ENCODE measurements around the gene ELAVL2. TPM values are rescaled to one million over a fixed set of nuclear protein-coding genes. Genes with fewer than 3 reads are reported as not detected.

ELAVL2 gene
- total RNA-seq (0.18 and 0.20 TPM in 2 replicates), polyA plus RNA-seq (0.03 and 0.06 TPM in 2 replicates), polyA minus RNA-seq (0.07 and 0.15 TPM in 2 replicates), Bru-seq, nascent RNA (percentile 27 among the genes with signal in this experiment), BruChase-seq, experiment 1, labeled RNA remaining after a 6-hour chase (percentile 12 among the genes with signal in this experiment), BruChase-seq, experiment 2, labeled RNA remaining after a 2-hour chase (percentile 14 among the genes with signal in this experiment)
- polyA plus RNA-seq (2011; cell fraction: cytosol; rRNA removed) = 0.01 and 0.08 TPM in 2 replicates
- polyA plus RNA-seq (2011; cell fraction: nucleus; rRNA removed) = 0.11 and 0.31 TPM in 2 replicates
- polyA plus RNA-seq (2012) = 0.10 and 0.23 TPM in 2 replicates
- not detected for polyA minus RNA-seq (2011; cell fraction: cytosol; rRNA and poly(A)+ RNA removed)
- polyA minus RNA-seq (2011; cell fraction: nucleus; rRNA and poly(A)+ RNA removed) = 0.38 and 1.9 TPM in 2 replicates
- long read RNA-seq = 0 reads

DNA sequence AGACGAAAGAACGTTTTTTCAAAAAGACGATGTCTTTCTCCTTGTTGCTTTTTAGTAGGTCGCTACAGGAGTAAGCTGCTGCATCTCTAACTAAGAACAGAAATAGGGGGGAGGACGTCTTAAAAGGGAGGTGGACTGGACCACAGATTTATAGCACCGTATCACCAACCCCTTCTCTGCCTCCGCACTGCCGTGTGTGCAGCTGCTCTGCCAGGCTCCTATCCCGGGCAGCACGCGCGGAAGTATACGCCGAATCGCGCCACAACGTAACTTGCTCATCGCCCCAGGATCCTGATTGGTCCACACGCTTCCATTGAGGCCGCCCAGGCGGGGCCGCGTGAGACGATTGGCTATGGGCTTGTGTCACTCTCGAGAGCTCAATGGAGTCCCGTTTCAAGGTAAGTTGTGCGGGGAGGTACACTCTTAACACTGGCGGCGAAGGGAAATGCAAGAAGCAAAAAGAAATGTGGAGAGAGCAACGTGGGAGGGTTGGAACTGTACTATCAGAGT lies at the start of gene ELAVL2:
TSS of gene ELAVL2 (minus strand) at position 121 of the 510 bp plus-strand sequence. CDS start 64,006 bp downstream, outside the sequence.
- dilution Hi-C loops (cut with MboI; ENCODE audit: extremely low pct_ligation_motif_present, low sequenced_read_pairs) = no loop called here
- H4K20me1 ChIP-seq (replicated peaks; ENCODE audit: control insufficient read depth, extremely low read depth, insufficient read depth, low read length) = no peaks in the 10 kb centered on the region
- ChIA-PET POLR2A (no interaction called here), CTCF (no interaction called here)
- DNase-seq (ENCODE audit: low read depth, low spot score) (peak; percentile 78), FAIRE-seq (peak; percentile 91)
- H3K4me2 ChIP-seq (ENCODE audit: insufficient read depth, low read length) = peak within 1 kb of the TSS; percentile 91
- H3K9me1 ChIP-seq (replicated peaks; ENCODE audit: control insufficient read depth, extremely low read depth, insufficient read depth, low read length) = peaks cover 3% of the 10 kb centered on the region
- H3K4me3 ChIP-seq (replicated peaks in 1 of 3; ENCODE audit: insufficient read depth in 1 of 3, low read depth in 1 of 3, low read length in 3 of 3) = peak within 1 kb of the TSS; percentile 29 to 77 (median 30)
- TF ChIP-seq FOS (IDR thresholded peaks at IDR 0.05; ENCODE audit: borderline replicate concordance, insufficient read depth, low read length) = no peak
- no peak for TF ChIP-seq JUN (IDR thresholded peaks at IDR 0.05; ENCODE audit: borderline replicate concordance, insufficient read depth, insufficient read length, low read depth)
- TF ChIP-seq GATA2 (IDR thresholded peaks at IDR 0.05; ENCODE audit: insufficient read depth, insufficient read length, low read depth, low read length) = no peak
- TF ChIP-seq POLR2AphosphoS5 (IDR thresholded peaks at IDR 0.05; ENCODE audit: insufficient read depth, low read depth, low read length) = no peak
- TF ChIP-seq POLR2A (IDR thresholded peaks at IDR 0.05; ENCODE audit: low read depth, low read length) = no peak
- TF ChIP-seq EZH2 (IDR thresholded peaks at IDR 0.05; ENCODE audit: borderline replicate concordance, low read depth, low read length, severe bottlenecking) = no peak
- no peak for TF ChIP-seq MYC (IDR thresholded peaks at IDR 0.05; ENCODE audit: low read depth, low read length)
- TF ChIP-seq, protein P1, sequence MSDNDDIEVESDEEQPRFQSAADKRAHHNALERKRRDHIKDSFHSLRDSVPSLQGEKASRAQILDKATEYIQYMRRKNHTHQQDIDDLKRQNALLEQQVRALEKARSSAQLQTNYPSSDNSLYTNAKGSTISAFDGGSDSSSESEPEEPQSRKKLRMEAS (IDR thresholded peaks at IDR 0.05; ENCODE audit: insufficient read depth, insufficient read length) = no peak
- TF ChIP-seq, protein P2, sequence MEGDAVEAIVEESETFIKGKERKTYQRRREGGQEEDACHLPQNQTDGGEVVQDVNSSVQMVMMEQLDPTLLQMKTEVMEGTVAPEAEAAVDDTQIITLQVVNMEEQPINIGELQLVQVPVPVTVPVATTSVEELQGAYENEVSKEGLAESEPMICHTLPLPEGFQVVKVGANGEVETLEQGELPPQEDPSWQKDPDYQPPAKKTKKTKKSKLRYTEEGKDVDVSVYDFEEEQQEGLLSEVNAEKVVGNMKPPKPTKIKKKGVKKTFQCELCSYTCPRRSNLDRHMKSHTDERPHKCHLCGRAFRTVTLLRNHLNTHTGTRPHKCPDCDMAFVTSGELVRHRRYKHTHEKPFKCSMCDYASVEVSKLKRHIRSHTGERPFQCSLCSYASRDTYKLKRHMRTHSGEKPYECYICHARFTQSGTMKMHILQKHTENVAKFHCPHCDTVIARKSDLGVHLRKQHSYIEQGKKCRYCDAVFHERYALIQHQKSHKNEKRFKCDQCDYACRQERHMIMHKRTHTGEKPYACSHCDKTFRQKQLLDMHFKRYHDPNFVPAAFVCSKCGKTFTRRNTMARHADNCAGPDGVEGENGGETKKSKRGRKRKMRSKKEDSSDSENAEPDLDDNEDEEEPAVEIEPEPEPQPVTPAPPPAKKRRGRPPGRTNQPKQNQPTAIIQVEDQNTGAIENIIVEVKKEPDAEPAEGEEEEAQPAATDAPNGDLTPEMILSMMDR (IDR thresholded peaks at IDR 0.05; ENCODE audit: extremely low read depth in 1 of 2, insufficient read depth in 1 of 2, low read depth in 1 of 2, low read length in 2 of 2) = no peak
- peaks cover 38 to 58% of the 10 kb centered on the region in 2 experiments for H3K27me3 ChIP-seq (ENCODE audit: control insufficient read depth in 2 of 2, insufficient read depth in 2 of 2, low read length in 2 of 2)
- H2AFZ ChIP-seq (ENCODE audit: low read depth, low read length) = peak within 1 kb of the TSS; percentile 73
- H3K79me2 ChIP-seq (ENCODE audit: control insufficient read depth, insufficient read depth, low read length) = no peaks in the 10 kb centered on the region
- no TSS peak for BruUV-seq (replicated peaks)
- no peaks in the 10 kb centered on the region for H3K36me3 ChIP-seq (ENCODE audit: control insufficient read depth in 2 of 2, extremely low read depth in 1 of 2, insufficient read depth in 2 of 2, low read length in 2 of 2)
- H3K9ac ChIP-seq (replicated peaks; ENCODE audit: extremely low read depth, insufficient read depth, low read length) = no peak within 1 kb of the TSS
- peaks cover 6% of the 10 kb centered on the region for H3K4me1 ChIP-seq (ENCODE audit: control insufficient read depth, extremely low read depth, insufficient read depth, low read length)
- H3K9me3 ChIP-seq (replicated peaks; ENCODE audit: control insufficient read depth, insufficient read depth, low read length) = no peaks in the 10 kb centered on the region
- intact Hi-C loops (cut with micrococcal nuclease) = loop anchor here (10.0 kb wide), 2 partner anchors 141 to 781 kb away; no protein-coding TSS in a partner anchor
- no peak within 1 kb of the TSS for H3K27ac ChIP-seq (ENCODE audit: insufficient read depth, low read depth, low read length)

All from endothelial cell of umbilical vein (primary cell).